AG04449 (cell line): ENCODE results near the gene STOML1.

ENCODE experiments used
- CTCF ChIA-PET: fragments of 350-600 bp; formaldehyde crosslinking; extraction: SDS; loops from one replicate; lab custom pipeline; 2021; ENCODE audit warnings: antibody characterized with exemption; lab: Yijun Ruan, JAX
- POLR2A ChIA-PET: fragments of 400-600, 350-600 bp; formaldehyde crosslinking; extraction: SDS; loops from one replicate; lab custom pipeline; 2020; ENCODE audit warnings: antibody characterized with exemption, inconsistent platforms; lab: Yijun Ruan, JAX
- DNase-seq: peaks from one replicate; pipeline ENCODE4 v3.0.0-alpha.2; 2010; ENCODE audit warnings: low read depth, low spot score
- H3K4me3 ChIP-seq: 2 replicates; pipeline ENCODE4 v1.5.1; 2011; ENCODE audit warnings: low read depth, mild to moderate bottlenecking, control low read depth, low read length
- CTCF ChIP-seq: IDR thresholded peaks from one replicate; pipeline ENCODE4 v1.5.1; 2011; ENCODE audit warnings: mild to moderate bottlenecking, moderate library complexity, low read length, control low read depth, inconsistent platforms; ENCODE audit not compliant: insufficient read depth; ENCODE audit errors: missing control alignments

The STOML1 gene

GRCh38 chr15:73991260-73991659 lies 835 bp downstream of the STOML1 start:
- ChIA-PET CTCF (interaction anchor here (0.6 to 11.3 kb wide), 15 partner anchors 9 to 330 kb away, joined by 3 to 126 read pairs (median 7); no protein-coding TSS in a partner anchor), POLR2A (no interaction called here)
- H3K4me3 ChIP-seq: peak overlapping the region; percentile 71
- DNase-seq: no peak
- TF ChIP-seq CTCF: no peak

- CTCF ChIA-PET: interaction anchor here (0.6 to 11.3 kb wide), 13 partner anchors 8 to 331 kb away, joined by 3 to 126 read pairs (median 7); no protein-coding TSS in a partner anchor
- no peak for DNase-seq
- TF ChIP-seq CTCF: no peak
- POLR2A ChIA-PET: interaction anchor here (1.5 kb wide), 1 partner anchor 18 kb away, joined by 3 read pairs; no protein-coding TSS in a partner anchor
- H3K4me3 ChIP-seq: no peak overlapping the region
These were observed 1.7 kb downstream of the STOML1 start for GRCh38 chr15:73990250-73991005.

GRCh38 chr15:73989001-73989798 lies 2.9 kb downstream of the STOML1 start:
- POLR2A ChIA-PET: interaction anchor here (1.5 kb wide), 1 partner anchor 16 kb away, joined by 3 read pairs; no protein-coding TSS in a partner anchor
- no peak for TF ChIP-seq CTCF
- no peak overlapping the region for H3K4me3 ChIP-seq
- CTCF ChIA-PET: interaction anchor here (0.9 to 11.3 kb wide), 8 partner anchors 10 to 332 kb away, joined by 3 to 126 read pairs (median 8); no protein-coding TSS in a partner anchor
- DNase-seq: peak; percentile 70

GRCh38 chr15:73988445-73988969 lies 3.6 kb downstream of the STOML1 start:
- CTCF ChIA-PET: interaction anchor here (0.9 to 11.3 kb wide), 7 partner anchors 9 to 332 kb away, joined by 3 to 126 read pairs (median 7); no protein-coding TSS in a partner anchor
- no peak overlapping the region for H3K4me3 ChIP-seq
- TF ChIP-seq CTCF: no peak
- POLR2A ChIA-PET: interaction anchor here (1.5 kb wide), 1 partner anchor 16 kb away, joined by 3 read pairs; no protein-coding TSS in a partner anchor
- DNase-seq: no peak

- POLR2A ChIA-PET: no interaction called here
These were observed 4.2 kb downstream of the STOML1 start for GRCh38 chr15:73987681-73988444.

More at GRCh38 chr15:73987681-73988444, 4.2 kb downstream of the STOML1 start:
- CTCF ChIA-PET: interaction anchor here (1.1 to 11.3 kb wide), 7 partner anchors 9 to 333 kb away, joined by 3 to 126 read pairs (median 7); no protein-coding TSS in a partner anchor
- no peak for DNase-seq
- no peak for TF ChIP-seq CTCF
- H3K4me3 ChIP-seq: no peak overlapping the region
